NCI-H146 (cell line): ENCODE measurements around the gene TMEM145.
"Not testable (repeated sequence)": the region's sequence is repeated elsewhere in the genome, so short reads cannot be mapped to it uniquely, and the experiment has no call there.

Experiments used
- DNase-seq: peaks from one replicate; lab custom pipeline; 2025; lab: John Stamatoyannopoulos, UW

Gene TMEM145

DNA sequence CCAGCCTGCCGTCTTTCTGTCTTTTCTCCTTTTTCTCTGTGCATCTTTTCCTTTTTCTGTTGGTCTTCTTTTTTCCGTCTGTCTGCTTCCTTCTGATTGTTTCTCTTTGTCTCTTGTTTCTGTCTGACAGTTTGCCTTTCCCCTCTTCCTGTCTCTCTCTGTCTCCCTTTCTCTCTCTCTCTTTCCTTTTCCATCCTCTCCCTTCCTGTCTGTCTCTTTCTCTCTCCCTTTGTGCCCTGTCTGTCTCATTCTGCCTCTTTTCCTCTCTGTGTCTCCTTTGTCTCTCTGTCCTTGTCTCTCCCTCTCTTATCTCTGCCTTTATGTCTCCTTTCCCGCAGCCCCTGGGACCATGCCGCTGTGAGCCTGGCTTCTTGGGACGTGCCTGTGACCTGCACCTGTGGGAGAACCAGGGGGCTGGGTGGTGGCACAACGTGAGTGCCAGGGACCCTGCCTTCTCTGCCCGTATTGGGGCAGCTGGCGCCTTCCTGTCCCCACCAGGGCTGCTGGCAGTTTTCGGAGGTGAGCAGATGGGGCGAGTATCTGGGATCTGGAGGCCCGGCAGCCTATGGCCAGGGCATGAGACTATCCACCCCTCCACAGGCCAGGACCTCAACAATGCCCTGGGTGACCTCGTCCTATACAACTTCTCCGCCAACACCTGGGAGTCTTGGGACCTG lies 21.7 kb downstream of the TMEM145 start:
- no peak for DNase-seq

DNA sequence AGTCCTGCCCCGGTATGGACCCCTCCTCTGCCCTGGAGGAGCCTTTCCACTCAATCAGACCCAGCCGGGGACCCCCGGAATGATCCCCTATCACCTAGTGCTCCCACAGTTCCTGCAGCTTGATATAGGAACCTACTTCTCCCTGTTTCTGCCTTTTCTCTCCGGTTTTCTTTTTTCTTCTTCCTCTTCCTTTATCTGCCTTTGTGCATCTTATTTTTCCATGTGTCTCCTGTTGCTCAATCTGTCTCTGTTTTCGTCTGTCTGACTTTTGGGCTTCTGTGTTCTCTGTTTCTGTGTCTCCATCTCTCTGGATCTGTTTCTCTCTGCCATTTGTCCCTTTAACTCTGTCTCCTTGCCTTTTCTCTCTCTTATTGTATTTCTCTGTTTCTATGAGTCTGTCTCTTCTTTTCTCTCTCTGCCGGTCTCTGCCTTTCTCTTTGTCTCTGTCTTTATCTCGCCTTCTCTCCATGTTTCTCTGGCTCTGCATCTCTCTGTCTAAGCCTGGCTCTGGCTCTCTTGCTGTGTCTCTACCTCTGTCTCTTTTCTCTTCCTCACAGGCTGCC lies 22.3 kb downstream of the TMEM145 start:
- DNase-seq = no peak

DNA sequence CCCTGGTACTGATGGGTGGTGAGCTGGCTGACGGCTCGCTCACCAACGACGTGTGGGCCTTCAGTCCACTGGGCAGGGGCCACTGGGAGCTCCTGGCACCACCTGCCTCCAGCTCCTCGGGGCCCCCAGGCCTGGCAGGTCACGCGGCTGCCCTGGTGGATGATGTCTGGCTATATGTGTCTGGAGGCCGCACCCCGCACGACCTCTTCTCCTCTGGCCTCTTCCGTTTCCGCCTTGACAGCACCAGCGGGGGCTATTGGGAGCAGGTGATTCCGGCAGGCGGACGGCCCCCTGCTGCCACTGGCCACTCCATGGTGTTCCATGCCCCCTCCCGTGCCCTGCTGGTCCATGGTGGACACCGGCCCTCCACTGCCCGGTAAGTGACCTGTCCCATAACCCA lies 22.9 kb downstream of the TMEM145 start:
- DNase-seq = no peak

DNA sequence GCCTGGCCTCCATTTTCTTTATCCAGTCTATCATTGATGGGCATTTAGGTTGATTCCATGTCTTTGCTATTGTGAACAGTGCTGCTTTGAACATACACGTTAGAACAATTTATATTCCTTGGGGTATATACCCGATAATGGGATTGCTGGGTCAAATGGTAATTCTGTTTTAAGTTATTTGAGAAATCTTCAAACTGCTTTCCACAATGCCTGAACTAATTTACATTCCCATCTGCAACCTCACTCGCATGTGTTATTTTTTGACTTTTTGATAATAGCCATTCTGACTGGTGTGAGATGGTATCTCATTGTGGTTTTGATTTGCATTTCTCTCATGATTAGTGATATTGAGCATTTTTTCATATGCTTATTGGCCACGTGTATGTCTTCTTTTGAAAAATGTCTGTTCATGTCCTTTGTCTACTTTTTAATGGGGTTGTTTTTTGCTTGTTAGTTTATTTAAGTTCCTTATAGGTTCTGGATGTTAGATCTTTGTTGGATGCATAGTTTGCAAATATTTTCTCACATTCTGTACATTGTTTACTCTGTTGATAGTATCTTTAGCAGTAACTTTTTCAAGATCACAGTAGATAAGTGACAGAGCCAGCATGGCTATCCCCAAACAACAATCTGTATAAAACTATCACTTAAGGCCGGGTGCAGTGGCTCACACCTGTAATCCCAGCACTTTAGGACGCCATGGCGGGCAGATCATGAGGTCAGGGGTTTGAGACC lies 26.2 kb downstream of the TMEM145 start:
- DNase-seq = not testable (repeated sequence)

DNA sequence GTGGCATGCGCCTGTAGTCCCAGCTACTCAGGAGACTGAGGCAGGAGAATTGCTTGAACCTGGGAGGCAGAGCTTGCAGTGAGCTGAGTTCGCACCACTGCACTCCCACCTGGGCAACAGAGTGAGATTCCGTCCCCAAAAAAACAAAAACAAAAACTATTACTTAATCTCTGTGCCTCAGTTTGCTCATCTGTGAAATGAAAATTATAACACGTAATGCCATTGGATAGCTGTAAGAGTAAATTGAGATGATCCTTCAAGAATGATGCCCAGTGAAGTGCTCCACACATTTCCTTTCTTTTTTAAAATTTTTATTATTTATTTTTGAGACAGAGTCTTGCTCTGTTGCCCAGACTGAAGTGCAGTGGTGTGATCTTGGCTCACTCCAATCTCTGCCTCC lies 26.8 kb downstream of the TMEM145 start:
- not testable (repeated sequence) for DNase-seq

DNA sequence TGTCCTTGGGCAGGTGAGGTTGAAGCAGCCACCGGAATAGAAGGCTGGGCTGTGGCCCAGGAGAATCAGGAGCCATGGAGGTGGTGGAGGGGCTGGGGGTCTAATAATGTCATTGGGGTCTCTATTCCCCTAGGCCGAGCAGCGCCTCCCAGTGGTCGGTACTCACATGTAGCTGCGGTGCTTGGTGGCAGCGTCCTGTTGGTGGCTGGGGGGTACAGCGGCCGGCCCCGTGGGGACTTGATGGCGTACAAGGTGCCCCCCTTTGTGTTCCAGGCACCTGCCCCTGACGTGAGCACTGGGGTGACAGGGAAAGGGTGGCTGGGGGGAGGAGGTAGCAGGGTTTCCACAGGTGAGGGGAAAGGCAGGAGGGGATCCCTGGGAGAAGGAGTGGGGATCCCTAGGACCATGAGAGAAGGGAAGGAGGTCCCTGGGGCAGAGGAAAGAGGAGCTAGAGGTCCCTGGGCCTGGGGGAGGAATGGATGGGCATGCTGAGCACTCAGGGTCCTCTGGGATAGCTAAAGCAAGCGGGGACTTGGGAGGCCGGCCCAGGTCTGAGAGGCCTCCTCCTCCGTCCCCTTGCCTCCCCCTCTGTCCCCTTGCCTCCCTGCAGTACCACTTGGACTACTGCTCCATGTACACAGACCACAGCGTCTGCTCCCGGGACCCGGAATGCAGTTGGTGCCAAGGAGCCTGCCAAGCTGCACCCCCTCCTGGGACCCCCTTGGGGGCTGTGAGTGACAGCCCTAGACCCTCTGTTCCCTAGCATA lies 30.4 kb downstream of the TMEM145 start:
- no peak for DNase-seq

DNA sequence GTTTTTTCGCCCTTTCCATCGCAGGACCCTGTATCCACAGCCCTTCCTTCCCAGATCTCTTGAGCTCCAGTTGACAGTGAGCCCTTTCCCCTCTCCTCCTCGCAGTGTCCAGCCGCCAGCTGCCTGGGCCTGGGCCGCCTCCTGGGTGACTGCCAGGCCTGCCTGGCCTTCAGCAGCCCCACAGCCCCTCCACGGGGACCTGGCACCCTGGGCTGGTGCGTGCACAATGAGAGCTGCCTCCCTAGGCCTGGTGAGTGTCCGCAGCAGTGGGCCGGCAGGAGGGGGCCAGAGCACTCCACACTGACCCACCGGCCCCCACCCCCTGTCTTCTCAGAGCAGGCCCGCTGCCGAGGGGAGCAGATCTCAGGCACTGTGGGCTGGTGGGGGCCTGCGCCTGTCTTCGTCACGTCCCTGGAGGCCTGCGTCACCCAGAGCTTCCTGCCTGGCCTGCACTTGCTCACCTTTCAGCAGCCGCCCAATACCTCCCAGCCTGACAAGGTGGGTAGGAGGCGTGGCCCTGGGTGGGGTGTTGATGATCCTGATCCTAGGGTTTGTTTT lies 31.3 kb downstream of the TMEM145 start:
- no peak for DNase-seq

DNA sequence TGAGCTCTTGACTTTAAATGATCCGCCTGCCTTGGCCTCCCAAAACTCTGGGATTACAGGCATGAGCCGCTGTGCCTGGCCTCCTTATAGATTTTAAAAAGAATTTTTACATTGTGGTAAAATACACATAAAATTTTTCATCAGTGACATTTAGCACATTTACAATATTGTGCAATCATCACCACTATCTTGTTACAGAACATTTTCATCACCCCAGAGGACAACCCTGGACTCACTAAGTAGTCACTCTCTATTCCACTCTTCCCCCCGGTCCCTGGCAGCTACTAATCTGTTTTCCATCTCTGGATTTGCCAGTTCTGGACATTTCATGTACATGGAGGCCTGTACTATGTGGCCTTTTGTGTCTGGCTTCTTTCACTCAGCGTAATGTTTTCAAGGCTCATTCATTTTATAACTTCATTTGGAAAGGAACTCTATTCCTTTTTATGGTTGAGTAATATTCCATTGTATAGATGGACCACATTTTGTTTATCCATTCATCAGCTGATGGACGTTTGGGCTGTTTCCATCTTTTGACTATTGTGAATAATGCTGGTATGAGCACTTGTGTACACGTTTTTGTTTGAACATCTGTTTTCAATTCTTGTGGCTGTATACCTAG lies 32.2 kb downstream of the TMEM145 start:
- DNase-seq = no peak

DNA sequence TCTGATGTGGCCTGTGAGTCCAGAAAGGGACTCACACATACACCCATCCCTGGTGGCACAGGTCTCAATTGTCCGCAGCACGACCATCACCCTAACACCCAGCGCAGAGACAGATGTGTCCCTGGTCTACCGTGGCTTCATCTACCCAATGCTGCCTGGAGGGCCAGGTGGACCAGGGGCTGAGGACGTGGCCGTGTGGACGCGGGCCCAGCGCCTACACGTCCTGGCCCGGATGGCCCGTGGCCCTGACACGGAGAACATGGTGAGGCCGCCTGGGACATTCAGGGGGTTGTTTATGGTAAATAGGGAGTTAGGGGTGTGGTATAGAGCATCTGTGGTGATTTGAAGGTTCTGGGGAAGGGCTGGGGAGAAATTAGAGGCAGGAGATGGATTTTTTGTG lies 35.1 kb downstream of the TMEM145 start:
- no peak for DNase-seq

DNA sequence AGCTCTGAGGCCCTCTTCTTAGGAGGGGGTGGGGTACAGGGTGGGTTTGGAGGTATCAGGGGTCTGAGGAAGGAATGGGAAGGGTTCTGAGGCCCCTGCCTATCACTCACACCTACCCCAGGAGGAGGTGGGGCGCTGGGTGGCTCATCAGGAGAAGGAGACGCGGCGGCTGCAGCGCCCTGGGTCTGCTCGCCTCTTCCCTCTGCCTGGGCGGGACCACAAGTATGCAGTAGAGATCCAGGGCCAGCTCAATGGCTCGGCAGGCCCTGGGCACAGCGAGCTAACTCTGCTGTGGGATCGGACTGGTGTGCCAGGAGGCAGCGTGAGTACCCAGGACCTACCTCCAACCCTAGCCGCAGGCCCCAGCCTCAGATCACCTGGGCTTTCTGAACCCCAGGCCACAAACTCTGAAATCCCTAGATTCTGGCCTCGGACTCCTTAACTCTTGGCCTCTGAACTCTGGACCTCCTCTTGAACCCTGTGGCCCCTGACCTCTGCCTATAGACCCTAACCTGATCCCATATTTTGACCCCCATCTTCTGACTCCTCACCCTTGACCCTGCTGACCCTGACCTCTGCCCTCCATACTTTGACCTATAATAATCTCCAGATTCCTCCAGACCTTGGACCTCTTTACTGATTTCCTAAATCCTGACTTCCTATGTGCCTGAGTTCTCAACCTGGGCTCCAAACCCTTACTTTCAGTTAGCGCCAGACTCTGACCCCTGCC lies 36.4 kb downstream of the TMEM145 start:
- DNase-seq = no peak

DNA sequence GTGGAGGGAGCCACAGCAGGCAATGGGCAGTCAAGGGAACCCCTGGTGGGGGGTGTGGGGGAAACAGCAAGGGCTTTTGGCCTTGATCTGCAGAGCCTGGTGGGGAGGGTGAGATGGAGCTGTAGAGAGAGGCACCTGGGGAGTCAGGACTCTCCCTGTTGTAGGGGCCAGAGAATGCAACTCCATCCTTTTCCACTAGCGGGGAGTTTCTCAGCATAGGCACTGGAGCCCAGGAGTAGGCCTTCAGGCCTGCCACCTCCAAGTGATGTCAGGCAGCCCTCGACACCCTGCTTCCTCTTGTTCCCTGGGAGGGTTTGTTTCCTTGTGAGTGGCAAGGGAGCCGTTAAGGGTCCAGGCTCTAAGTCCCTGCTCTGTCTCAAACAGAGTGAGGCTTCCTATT lies 37.3 kb downstream of the TMEM145 start:
- DNase-seq = no peak

DNA sequence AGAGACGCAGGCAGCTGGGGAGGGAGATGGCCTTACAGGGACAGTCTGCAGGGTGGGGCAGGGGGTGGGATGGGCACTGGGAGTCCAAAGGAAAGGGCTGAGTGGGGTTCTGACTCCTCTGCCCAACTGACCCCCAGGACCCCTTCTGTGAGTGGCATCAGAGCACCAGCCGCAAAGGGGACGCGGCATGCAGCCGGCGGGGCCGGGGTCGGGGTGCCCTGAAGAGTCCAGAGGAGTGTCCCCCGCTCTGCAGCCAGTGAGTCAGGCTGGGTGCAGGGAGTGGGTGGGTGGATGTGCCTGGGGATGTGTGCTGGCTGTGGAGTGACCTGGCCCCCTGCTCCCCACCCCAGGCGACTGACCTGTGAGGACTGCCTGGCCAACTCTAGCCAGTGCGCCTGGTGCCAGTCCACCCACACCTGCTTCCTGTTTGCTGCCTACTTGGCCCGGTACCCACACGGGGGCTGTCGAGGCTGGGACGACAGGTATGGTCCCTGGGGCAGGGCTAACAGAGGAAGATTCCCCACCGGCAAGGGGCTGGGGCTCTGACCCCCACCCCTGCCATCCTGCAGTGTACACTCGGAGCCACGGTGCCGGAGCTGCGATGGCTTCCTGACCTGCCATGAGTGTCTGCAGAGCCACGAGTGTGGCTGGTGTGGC lies 38.1 kb downstream of the TMEM145 start:
- DNase-seq = no peak

DNA sequence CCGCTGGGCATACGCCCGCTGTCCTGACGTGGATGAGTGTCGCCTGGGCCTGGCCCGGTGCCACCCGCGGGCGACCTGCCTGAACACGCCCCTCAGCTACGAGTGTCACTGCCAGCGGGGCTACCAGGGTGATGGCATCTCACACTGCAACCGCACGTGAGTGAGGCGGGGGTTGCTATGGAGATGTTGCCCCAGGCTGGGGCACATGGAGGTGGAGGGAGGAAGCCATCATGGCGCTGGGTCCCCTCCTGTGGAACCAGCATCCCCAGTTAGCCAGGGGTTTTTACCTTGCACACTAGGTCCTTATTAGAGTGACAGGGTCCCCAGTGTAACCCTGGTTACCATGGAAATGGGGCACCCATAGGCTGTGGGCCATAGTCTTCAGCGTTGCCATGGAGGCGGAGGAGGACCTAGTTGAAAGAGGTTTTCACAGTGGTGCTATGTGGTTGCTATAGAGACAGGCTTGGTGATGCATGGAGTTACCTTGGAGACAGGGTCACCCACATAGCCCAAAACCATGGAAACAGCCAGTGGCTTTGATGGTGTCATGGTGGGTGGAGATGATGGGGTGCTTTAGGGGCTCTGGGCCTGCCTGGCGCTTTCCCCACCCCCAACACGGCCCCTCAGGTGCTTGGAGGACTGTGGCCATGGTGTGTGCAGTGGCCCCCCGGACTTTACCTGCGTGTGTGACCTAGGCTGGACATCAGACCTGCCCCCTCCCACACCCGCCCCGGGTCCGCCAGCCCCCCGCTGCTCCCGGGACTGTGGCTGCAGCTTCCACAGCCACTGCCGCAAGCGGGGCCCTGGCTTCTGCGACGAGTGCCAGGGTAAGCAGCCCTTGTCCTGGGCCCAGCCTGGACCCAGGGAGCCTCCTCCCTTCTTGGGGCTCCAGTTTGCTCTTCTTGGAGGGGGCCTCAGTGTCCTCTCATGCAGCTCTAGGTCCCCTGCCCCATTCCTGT lies 39.5 kb downstream of the TMEM145 start:
- DNase-seq = no peak

DNA sequence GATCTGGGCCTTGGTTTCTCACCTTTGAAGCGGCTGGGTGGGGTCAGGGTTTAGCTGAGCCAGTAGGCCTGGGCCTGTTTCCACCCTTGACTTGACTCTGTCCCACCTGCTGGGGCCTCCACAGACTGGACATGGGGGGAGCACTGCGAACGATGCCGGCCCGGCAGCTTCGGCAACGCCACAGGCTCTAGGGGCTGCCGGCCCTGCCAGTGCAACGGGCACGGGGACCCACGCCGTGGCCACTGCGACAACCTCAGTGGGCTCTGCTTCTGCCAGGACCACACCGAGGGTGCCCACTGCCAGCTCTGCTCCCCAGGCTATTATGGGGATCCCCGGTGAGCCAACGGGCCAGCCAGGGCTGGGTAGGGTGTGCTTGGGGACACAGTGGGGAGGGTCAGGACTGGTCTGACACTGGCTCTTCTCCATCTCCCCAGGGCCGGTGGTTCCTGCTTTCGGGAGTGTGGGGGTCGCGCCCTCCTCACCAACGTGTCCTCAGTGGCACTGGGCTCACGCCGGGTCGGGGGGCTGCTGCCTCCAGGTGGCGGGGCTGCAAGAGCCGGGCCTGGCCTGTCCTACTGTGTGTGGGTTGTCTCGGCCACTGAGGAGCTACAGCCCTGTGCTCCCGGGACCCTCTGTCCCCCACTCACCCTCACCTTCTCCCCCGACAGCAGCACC lies 40.4 kb downstream of the TMEM145 start:
- no peak for DNase-seq

DNA sequence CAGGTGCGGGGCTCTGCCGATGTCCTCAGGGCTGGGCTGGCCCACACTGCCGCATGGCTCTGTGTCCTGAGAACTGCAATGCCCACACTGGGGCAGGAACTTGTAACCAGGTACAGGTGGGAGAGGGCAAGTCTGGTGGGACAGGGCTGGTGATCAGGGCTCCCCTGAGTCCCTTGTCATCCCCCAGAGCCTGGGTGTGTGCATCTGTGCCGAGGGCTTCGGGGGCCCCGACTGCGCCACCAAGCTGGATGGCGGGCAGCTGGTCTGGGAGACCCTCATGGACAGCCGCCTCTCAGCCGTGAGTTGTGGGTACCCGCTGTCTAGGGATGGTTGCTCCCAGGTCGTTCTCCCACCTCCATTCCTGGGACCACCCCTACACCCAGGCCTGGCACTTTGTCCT lies 42.8 kb downstream of the TMEM145 start:
- no peak for DNase-seq

DNA sequence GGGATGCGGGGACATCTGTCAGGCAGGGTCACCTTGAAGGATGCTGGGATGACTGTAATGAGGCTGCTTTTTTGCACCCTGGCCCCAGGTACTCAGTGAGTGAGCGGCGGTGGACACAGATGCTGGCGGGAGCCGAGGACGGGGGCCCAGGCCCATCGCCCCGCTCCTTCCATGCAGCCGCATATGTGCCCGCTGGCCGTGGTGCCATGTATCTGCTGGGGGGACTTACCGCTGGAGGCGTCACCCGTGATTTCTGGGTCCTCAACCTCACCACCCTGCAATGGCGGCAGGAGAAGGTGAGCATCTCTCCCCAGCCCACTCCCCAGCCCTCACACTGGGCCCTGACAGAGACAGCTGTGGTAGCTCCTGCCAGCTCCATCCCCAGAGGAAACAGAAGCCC lies 43.6 kb downstream of the TMEM145 start:
- no peak for DNase-seq

DNA sequence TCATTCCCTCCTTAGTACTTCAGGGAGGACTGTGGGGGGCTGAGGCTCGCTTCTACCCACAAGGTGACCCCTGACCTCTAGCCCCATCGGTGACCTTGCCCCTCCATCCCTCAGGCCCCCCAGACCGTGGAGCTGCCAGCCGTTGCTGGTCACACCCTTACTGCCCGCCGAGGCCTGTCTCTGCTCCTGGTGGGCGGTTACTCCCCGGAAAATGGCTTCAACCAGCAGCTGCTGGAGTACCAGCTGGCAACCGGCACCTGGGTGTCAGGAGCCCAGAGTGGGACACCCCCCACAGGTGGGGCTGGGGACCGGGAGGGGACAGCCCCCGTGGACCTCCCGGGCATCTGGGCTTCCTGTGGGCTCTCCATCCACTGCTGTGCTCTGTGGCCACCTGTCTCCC lies 44.2 kb downstream of the TMEM145 start:
- no peak for DNase-seq

DNA sequence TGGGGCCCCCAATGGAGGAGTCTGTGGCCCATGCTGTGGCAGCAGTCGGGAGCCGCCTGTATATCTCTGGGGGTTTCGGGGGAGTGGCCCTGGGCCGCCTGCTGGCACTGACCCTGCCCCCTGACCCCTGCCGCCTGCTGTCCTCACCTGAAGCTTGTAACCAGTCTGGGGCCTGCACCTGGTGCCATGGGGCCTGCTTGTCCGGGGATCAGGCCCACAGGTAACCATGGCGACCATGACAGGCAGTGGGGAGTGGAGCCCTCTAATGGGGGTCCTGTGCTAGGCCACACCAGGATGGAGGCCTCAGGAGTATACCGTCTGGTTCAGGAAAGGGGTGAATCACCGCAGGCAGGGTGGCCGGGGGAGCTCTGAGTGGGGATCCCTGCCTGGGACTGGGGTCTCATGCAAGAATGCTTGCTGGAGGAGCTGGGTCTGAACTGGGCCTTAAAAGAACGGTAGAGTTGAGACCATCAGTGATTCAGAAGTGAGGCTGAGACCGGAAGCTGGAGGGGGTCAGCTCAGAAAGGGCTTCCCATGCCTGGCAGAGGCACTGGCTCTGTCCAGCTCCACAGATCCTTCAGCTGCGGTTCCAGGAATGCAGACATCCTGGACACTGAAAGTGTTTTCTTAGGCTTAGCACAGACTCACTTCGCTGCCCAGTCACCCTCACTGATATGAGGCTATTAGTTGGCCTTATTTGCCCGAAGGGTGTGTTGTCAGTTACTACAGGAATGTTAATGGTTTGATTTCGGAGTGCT lies 47.9 kb downstream of the TMEM145 start:
- DNase-seq = no peak
